Measurements from ENCODE around the gene TAF4B.
A peak's percentile ranks its signal among the peaks of the same experiment; 100 is the strongest.
"Not testable (repeated sequence)": the region's sequence is repeated elsewhere in the genome, so short reads cannot be mapped to it uniquely, and the experiment has no call there.

TAF4B gene

DNA sequence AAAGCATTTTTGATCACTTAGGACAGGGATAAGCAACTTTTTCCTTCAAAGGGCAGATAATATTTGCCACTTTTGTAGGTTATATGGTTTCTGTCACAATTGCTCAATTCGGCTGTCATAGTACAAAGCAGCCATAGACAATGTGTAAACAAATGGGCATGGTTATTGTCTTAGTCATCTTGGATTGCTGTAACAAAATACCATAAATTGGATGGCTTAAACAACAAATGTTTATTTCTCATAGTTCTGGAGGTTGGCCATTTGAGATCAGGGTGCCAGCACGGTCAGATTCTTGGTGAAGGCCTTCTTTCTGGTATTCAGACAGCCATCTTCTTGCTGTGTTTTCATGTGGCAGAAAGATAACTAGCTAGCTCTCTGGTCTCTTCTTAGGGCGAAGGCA is 91.2 kb downstream of the TAF4B start:
- DNase-seq: no peak

DNA sequence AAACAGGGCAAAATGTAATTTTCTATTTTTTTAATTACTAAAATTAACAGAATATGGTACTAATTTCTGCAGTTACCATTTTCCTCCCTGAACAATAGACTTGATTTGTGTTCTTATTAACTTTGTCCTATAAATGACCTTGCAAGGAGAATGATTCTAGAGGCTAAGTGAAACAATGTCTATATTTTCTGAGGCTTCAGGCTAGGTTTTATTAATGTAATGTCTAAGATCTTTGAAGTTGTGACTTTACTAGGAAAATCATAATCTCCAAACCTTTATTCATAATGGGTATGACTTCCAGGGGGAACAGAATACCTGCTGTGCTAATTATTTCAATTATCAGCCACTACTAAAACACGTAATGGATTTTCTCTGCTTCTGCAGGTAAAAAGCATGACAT is 94.4 kb downstream of the TAF4B start:
- no peak for DNase-seq

DNA sequence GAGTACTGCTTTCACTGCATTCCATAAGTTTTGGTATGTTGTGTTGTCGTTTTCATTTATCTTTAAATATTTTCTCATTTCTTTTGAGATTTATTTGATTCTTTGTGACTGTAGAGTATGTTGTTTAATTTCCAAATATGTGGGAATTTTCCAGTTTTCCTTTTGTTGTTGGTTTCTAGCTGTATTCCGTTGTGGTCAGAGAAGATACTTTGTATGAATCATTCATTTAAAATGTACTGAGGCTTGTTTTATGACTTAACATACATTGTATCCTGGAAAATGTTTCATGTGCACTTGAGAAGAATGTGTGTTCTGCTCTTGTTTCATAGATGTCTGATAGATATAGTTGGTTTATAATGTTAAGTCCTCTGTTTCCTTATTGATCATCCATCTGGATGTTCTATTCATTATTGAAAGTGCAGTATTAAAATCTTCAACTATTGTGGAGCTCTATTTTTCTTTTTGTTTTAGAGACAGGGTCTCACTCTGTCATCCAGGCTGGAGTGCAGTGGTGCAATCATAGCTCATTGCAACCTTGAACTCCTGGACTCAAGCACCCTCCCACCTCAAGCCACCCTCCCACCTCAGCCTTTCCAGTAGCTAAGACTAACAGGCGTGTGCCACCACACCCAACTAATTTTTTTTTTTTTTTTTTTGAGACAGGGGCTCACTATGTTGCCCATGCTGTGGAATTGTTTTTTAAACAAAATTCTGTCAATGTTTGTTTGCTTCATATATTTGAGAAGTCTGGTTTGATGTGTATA is 96.8 kb downstream of the TAF4B start:
- DNase-seq: no peak

DNA sequence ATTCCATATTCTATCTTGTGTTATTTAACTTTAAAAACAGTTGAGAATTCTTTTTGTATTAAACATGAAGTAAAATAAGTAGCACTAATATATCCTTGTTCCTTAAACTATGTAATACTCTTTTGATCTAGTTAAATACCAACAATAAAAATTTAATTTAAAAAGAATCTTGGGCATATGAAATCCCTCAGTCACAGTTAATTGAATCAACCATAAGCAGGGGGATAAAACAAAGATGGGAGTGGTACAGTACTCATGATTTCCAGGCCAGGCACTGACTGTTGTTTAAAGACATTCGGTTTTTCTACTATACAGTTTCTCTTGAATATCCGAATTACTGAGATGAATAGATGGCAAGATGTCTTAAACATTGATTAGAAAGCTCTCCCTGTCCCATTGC is 99.5 kb downstream of the TAF4B start:
- no peak for DNase-seq

DNA sequence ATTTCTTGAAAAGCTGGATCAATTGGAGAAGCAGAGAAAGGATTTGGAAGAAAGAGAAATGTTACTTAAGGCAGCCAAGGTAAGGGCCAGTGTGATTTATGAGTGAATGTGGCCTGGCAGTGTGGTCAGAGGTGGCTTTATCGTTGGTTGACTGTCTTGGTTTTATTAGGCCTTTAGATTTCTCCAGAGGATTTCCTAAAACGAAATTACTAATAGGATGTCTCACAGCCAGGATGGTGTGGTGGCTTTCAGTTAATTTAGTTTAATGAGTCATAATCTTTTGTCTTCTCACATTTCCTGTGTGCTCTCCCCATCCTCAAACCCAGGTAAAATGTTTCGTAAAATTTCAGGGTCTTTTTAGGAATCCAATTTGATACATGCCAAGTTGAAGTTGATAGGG is 100.8 kb downstream of the TAF4B start:
- DNase-seq: no peak

DNA sequence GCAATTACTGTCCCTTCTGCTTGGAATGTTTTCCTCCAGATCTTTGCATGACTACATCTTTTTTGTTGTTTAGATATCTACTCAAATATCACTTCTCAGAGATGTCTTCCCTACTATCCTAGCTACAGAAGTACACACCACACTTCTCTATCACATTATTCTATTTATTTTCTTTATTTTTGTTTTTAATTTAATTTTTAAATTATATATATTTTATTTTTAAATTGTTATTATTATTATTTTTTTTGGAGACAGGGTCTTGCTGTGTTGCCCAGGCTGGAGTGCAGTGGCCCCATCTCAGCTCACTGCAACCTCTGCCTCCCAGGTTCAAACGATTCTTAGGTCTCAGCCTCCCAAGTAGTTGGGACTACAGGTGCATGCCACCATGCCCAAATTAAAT is 106.7 kb downstream of the TAF4B start:
- DNase-seq: no peak

DNA sequence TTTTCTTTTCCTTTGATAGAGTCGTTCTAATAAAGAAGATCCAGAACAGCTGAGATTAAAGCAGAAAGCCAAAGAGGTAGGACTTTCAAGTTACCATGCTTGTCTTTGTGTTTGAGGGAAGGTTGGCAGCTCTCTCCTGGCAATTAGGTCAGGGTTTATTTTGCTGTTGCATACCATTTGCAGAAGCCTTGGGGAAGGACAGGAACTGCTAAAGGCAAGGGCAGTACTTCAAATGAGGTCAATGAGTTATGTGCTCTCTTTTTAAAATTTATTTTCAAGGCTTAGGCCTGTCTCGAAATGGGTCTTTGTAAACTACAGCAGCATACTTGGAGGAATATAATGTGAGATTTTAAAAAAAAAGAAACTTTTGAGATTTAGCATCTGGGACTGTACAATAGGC is 108.9 kb downstream of the TAF4B start:
- no peak for DNase-seq

DNA sequence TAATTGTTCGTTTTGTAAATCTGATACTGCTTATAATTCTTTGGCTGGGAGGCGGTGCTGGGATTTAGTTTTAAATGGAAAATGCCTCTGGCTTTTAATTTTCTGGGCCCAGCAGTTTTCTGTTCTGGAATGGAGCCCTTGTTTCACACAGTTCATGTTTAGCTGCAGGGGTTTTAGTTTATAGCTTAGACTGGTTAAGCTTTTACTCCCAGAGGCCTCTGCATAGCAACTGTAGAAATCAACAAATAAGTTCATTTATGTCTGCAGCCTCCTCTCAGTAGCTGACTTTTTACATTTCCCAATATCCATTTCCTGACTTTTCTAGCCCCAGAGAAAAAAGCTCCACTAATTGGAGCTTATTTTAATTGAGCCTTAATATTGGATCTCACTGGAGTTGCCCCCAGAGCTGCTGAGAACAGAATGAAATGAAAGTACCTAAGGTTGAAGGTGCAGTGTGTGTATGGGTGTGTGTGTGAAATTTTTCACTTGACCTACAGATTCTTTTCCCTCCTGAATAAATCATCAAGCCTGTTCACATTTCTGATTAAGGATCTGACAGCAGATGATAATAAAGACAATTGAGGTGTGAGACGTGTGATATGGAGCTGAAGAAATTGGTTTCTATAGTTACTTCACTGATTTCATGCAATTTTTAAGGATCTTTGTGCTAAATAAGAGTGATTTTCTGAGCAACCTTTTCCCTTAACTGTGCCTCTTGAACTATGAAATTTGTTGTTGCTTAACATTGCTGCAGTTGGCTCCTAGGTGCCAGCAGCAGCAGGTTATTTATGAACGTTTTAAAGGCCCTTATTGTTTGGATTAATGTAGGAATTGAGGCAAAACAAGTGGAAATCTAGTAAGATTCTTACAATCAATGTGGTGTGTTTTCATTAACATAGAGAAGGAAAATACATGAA is 109.6 kb downstream of the TAF4B start:
- DNase-seq: no peak

DNA sequence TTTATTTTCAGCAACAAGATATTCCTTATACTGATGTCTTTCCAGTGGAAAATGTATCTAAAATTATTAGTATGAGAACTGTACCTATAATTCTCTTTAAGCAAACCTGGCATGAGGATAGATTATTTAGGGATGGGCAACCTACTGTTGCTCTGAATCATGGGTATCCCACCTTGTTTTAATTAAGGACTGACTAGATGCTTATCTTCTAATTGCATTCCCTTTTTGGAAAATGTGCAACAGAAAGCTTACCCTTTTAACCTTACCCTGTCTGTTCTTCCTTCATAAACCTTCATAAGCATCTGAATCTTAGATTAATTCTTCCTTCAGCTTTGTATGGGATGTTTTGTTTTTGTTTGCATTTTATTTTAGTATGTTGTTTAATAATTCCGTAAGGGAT is 110.3 kb downstream of the TAF4B start:
- no peak for DNase-seq

DNA sequence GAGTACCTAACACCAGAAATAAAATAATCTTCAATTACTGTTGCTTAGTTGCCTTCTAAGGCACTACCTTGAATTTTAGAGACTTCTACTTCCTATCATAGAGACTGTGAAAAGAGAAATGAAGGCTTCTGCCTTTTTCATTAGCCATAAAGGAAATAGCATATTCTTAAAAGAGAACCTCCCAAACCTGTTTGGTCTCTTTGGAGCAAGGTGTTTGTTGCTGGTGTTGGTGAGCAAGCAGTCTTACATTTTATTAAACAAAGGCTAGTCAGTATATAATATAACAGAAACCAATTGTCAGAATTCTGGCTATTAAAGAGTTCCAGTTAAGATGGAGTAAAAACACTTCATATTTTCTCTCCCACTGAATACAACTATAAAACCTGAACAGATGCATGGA is 116.4 kb downstream of the TAF4B start:
- no peak for DNase-seq

DNA sequence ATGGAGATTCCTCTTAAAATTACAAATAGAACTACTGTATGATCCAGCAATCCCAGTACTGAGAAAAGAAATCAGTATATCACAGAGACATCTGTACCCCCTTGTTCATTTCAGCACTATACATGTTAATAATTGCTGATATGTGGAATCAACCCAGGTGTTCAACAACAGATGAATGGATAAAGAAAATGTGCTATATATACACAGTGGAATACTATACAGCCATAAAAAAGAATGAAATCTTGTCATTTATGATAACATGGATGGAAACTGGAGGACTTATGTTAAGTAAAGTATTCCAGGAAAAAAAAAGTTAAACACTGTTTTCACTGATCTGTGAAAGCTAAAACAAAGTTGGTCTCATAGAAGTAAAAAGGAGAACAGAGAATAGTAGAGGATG is 124.7 kb downstream of the TAF4B start:
- DNase-seq: no peak

DNA sequence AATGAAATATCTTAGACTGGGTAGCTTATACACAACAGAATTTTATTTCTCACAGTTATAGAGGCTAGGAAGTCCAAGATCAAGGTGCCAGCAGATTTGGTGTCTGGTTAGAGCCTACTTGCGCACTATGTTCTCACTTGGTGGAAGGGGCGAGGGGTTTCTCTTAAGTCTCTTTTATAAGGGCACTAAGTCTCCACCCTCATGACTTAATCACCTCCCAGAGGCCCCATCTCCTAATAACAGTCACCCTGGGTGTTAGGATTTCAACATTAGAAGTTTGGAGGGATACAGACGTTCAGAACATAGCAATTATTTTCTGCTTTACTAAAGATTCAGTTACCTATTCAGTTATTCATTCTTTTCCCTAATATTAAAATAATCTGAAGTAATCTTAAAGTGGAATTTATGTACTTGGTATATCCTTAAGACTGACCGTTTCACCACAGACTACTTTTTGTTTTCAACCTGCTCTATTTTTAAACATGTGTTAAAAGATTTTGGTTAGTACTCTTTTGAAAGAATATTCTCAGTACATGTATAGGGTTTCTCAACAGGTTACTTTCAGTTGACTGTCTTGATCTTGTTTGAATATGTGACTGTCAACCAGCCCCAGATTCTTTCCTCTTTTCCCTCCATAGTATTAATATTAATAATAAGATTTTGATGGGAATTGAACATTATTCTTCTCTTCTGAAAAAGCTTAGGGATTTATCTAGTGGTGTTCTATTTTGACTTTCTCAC is 130.0 kb downstream of the TAF4B start:
- no peak for DNase-seq

DNA sequence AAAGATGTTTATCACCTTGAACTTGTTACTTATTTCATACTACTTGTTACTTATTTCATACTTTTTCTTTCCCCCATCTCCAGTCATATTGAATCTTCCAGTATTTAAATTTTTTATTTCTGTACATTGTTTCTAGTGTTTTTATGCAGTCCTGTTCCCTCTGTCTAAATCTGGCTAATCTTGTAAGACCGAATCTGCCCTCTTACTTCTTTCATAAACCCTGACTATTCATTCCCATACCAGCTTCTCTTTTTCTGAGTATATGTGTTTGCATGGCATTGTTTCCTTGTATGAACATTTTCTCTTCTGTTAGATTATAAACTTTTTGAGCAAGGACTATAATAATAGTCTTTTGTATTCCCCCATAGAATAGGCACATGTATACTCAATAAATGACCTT is 131.7 kb downstream of the TAF4B start:
- DNase-seq: no peak

DNA sequence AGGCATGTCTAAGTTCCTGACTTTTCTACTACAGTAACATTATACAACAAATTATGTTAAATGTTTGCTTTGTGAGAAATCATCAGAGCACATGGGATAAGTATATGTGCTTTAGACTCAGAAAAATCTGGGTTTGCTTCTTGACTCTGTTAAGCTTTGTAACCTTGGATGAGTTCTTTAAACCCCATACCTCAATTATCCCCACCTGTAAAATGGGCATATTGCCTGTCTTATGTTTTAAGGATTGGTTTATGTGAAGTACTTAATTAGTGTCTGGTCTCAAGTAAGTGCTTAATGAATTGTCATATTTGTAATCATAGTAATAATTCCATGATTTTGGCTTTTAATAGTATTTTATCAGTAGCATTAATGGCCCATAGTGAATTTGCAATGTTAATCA is 135.8 kb downstream of the TAF4B start:
- no peak for DNase-seq

DNA sequence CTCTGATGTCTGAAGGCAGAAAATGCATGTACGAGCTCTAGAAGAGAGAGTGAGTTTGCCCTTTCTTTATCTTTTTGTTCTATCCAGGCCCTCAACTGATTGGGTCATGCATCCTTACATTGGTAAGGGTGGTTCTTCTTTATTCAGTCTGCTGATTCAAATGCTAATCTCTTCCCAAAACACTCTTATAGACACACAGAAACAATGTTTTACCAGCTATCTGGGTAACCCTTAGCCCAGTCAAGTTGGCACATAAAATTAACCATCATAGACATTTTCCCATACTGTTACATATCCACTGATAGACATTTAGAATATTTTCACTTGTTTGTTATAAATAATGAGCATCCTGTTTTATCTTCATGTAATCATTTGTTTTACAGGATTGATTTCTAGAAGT is 141.2 kb downstream of the TAF4B start:
- no peak for DNase-seq

DNA sequence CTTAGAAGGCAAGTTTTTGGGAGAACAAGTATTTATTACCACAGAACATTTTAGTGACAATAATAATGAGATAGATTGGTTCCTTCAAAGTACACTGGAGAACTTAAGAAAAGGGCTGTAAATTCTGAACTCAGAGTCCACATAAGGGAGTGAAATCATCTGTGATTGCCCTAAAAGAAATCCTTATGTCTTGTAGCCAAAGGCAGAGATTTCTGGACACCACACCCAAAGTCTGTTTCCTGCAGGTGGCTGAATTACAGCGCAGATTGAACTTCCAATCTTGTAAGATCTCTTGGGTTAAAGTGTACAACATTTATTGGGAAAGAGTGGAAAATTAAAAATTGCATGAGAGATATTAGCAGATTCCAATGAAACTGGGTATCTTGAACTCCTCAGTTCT is 143.8 kb downstream of the TAF4B start:
- no peak for DNase-seq

DNA sequence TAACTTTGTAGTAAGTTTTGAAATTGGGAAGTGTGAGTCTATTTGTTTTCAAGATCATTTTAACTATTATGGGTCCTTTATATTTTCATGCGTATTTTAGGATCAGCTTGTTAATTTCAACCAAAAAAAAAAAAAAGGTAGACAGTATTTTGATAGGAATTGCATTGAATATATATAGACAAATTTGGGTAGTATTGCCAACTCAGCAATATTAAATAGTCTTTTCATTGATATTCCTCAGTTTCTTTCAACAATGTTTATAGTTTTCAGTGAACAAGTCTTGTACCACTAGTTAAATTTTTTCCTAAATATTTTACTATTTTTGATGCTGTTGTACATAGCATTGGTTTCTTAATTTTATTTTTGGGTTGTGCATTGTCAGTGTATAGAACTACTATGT is 149.9 kb downstream of the TAF4B start:
- no peak for DNase-seq

DNA sequence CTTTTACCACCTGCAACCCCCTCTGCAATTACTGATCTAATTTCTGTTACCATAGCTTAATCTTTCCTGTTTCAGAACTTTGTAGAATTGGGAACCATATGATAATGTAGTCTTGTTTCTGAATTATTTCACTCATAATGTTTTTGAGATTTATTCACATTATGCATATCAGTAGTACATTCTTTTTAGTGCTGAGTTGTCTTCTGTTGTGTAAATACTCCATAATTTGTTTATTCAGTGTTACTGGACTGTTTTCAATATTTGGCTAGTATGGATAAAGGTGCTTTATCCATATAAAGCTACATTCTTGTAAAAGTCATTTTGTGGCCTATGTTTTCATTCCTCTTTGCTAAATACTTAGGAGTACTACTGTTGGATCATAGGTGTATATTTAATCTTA is 152.5 kb downstream of the TAF4B start:
- DNase-seq: no peak

DNA sequence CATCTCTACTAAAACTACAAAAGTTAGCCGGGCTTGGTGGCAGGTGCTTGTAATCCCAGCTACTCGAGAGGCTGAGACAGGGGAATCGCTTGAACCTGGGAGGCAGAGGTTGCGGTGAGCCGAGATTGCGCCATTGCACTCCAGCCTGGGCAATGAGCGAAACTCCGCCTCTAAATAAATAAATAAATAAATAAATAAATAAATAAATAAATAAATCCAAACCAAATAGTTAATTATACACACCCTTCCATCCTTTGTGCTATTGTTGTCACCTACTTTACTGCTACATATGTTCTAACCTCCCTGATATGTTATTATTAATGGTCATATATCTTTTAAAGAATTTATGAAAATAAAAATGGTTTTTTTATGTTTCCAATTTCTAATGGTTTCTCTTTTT is 155.3 kb downstream of the TAF4B start:
- DNase-seq: not testable (repeated sequence)

DNA sequence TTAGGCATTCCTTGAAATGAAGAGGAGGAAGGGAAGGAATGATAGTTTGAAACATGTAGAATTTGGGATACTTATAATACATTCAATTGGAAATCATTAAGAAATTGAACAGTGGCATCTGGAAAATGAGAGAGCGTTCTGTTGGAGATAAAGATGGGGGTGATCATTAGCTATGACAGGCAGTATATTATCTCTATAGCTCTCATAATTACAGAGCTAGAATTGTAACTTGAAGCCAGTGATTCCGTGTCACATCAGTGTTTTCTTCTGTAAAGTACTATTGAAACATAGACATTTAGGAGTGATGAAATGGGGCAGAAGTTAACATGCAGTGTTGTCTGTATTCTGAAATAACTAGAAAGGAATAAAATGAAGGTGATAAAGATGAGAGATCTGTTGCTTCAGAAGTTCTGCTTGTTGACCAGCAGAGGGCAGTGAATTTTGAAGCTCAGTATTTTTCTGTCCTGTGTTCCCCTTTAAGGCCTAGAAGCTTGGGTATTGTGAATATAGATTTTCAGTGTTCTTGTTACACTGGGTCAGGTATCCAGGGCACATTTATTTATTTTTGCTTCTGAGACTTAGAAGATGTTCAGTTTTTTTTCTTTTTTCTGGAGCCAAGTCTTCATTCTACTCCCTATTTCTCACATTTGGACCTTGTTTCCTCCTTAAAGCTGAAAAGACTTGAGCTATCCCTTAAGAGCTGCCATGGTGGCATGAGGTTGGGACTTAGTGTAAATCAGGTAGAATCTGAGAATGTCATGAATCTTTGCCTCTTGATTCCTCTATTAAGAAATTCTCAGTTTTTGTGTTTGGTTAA is 157.4 kb downstream of the TAF4B start:
- peak; percentile 82 for DNase-seq

DNA sequence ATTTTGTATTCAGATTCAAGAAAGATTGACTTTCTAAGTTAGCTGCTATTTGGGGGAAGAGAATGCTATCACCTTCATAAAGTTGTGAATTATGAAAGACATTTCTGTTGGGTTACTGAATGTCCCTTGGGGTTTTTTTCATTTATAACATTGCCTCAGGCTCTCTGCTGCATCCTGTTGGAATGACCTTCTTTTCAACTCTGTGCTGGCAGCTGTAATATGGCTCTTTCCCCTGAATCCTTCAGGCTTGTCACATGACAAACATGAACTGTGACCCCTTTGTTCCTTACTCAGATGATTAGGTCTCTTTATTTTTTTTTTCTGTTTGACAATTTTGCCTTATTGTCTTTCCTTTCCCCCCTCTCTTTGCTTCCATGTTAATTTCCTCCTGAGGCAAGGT is 159.8 kb downstream of the TAF4B start:
- DNase-seq: no peak

DNA sequence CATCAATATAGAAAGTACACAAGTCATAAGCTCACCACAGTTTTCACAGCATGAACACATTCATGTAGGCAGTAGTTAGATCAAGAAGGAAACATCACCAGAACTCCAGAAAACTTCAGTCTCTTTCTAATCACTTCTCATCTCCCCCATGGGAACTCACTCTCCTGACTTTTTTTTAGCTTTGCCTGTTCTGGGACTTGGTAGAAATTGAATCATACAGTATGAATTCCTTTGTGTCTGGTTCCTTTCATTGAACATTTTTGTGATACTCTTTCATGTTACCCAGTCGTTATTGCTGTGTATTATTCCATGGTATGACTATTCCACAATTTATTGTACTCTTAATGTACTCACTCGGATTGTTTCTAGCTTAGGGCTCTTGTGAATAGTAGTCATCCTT is 160.2 kb downstream of the TAF4B start:
- DNase-seq: no peak

Data from NCI-H748 treated with DMSO at 0.1 percent for 48 hours (cell line).